Hematopoietic multipotent progenitor cell treated with erythropoietin and hydrocortisone succinate and interleukin-3 and kit ligand, for 4 days (in vitro differentiated cells): ENCODE data around the gene BBS9.
"Not testable (repeated sequence)": the region's sequence is repeated elsewhere in the genome, so short reads cannot be mapped to it uniquely, and the experiment has no call there.

Source experiments
- DNase-seq: peaks from one replicate; pipeline ENCODE4 v3.0.0-alpha.2; 2015

BBS9 gene

DNA sequence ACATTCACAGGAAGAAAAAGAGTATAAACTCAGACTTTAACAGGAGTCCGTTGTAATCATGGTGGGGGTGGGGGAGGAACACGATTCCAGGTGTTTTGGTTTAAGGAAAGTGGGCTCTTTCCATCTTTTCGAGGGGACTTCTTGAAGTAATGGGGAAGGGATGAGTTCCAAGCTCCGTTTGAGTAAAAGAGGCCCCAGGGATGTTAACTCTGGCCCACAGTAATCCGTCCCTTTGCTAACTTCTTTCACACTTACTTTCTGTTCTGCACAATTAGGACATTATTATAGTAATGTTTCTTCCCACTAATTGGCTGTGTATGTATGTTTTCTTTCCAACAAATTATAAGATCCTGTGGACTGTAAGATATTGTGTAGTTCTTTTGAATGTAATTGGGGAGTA, 374.4 kb downstream of the BBS9 start:
- no peak for DNase-seq

DNA sequence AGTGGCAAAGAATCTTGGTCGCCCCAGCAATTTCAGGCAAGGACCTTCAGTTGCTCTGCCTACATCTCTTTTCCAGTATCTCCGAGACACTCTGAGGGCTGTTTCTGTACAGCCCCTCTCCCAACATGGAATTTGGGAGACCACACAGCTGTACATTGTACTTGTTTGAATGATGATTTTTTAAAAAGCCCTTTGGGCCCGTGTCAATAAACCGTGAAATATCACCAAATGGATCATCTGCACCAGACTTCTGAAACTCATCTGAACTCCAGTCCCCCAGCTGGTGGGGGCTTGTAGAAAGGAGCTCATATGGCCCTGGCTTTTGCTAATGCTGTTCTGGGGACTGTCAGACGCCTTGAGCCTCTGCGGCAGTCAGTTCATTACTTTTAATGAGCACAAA, 374.9 kb downstream of the BBS9 start:
- DNase-seq, result no peak

DNA sequence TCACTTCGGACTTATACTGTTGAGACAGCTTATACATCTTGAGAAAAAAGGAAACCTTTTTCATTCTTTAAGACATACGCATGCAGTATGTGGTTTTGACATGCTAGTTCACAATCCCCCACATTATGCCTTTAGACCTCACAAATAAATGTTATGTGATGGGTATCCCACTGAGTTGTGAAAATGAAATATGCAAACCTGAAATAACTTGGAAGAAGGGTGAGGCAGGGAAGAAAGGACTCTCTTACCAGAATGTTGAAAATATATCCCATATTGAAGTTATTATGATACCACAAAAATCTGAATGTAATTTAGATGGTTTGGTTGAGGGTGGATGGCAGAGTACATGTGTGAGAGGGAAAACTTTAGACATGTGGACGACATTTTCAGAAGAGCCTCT, 379.8 kb downstream of the BBS9 start:
- DNase-seq, result no peak

DNA sequence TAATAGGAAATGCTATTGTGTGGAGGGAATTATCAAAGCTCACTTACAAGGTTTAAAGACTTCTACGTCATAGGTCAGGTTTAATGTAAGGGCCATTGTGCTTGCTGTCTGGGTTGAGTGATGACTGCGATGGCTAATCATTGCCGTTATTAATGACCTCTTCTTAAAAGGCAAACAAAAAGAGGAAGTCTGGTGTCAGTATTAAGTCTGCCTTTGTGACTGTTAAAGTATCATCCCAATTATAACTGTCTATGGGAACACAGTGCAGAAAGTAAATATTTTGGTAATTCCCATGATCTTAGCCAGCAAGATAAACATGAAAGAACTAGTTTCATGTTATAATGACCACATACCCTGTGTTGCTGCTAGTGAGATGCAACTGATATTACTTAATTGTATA, 382.4 kb downstream of the BBS9 start:
- peak; percentile 8 for DNase-seq

- peak; percentile 27 for DNase-seq
Observed at GRCh38 chr7:33516568-33516967, 387.2 kb downstream of the BBS9 start.

GRCh38 chr7:33517191-33517590, 387.8 kb downstream of the BBS9 start:
- DNase-seq, result no peak

DNA sequence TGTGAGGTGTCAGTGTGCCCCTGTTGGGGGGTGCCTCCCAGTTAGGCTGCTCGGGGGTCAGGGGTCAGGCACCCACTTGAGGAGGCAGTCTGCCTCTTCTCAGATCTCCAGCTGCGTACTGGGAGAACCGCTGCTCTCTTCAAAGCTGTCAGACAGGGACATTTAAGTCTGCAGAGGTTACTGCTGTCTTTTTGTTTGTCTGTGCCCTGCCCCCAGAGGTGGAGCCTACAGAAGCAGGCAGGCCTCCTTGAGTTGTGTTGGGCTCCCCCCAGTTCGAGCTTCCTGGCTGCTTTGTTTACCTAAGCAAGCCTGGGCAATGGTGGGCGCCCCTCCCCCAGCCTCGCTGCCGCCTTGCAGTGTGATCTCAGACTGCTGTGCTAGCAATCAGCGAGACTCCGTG, 397.6 kb downstream of the BBS9 start:
- DNase-seq, result not testable (repeated sequence)

DNA sequence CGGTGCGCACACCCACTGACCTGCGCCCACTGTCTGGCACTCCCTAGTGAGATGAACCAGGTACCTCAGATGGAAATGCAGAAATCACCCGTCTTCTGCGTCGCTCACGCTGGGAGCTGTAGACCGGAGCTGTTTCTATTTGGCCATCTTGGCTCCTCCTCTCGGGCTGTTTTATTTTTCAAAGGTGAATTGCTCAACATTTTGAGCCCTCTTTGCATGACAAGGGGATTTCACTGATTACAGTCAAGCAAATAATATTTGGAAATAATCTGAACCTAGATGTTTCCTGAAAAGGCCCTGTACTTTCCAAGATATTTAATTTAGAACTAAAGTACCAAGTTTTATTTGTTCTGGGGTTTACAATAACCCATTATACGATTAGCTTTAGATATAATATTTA, 398.2 kb downstream of the BBS9 start:
- not testable (repeated sequence) for DNase-seq

DNA sequence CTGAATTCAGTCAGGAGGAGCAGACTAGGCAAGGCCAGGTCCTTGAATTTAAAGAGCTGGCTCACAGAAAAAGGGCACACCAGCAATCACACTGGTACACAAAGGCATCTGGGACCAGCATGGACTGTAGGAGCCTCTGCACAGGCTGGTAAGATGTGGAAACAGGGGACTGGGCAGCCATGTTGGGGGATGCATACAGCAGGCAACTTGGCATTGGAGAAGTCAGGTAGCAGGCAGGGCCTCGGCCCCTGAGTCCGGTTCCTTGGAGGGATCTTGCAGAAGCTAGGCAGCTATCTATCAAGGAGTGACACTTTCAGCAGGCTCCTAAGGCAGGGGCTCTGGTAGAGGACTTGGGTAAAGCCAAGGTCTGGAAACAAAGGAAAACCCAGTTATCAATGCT, 399.7 kb downstream of the BBS9 start:
- no peak for DNase-seq

DNA sequence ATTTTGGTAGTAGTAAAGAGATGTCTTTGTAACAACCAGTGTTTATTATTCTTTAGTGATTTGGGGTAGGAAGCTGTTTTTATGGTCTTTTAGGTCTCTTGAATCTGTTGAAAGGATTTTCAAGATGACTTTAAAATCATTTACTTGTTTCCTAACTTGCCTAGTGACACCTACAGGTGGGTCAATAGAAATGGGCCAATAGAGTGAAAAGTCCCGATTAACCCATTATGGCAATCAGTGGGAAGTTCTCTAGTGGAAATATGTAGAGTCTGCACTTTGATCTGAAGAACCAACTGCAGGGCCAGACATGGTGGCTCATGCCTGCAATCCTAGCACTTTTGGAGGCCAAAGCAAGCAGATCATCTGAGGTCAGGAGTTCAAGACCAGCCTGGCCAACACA, 401.3 kb downstream of the BBS9 start:
- no peak for DNase-seq

DNA sequence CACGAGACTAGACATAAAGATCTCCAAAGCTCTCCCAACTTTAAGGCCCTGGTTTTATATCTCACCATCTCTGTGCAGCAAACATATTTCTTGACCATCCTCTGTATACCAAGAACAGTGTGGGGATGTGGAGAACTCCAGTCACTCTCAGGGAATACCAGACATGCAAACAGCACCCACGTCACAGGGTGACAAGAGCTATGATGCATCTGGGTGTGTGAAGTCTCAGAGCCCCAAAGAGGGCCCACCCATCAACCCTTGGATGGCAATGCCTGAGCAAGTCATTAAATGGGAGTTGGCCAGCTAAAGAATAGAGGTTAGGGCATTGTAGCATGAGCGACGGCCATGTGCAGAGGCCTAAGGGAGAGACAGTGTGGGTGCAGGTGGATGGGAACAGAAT, 402.5 kb downstream of the BBS9 start:
- no peak for DNase-seq

- peak; percentile 8 for DNase-seq
Observed at GRCh38 chr7:33534833-33535232, 405.5 kb downstream of the BBS9 start.

DNA sequence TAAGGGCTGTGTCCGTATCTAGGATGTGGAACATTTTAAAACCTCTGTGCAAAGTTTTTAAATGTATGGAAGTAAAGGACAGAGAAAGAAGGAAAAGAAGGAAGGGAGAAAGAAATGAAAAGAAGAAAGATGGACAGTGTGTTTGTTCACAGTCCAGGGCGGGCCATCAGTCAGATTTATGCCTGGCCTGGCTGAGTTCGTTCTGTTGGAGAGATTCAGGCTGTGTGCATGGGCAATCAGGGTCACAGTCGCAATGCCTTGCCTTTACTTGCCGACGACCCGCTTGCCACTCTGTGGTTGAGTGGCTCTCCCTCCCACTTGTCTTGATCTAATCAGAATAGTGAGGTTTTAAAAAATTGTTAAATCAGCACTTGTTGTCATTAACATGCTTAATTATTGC, 406.6 kb downstream of the BBS9 start:
- no peak for DNase-seq

- DNase-seq, result no peak
Observed at GRCh38 chr7:33536398-33537103, 407.2 kb downstream of the BBS9 start.

- no peak for DNase-seq
Observed at GRCh38 chr7:33537104-33537477, 407.7 kb downstream of the BBS9 start.

DNA sequence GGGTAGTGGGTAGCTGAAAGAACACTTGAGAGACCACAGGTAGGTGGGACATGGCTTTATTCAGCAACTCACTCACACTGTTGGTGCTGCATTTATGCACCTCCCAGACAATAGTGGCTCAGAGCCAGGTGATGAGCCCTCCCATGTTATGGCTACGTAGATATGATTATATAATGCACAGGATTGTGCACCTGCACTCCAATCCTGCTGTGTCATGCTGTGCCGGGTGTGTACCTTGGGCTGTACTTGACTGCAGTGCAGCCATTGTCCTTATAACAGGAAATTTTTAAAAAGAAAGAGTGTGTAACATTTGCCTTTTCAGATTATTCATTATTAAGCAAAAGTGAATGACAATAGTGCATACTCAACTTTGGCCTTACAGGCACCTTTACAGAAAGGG, 409.8 kb downstream of the BBS9 start:
- DNase-seq, result no peak

DNA sequence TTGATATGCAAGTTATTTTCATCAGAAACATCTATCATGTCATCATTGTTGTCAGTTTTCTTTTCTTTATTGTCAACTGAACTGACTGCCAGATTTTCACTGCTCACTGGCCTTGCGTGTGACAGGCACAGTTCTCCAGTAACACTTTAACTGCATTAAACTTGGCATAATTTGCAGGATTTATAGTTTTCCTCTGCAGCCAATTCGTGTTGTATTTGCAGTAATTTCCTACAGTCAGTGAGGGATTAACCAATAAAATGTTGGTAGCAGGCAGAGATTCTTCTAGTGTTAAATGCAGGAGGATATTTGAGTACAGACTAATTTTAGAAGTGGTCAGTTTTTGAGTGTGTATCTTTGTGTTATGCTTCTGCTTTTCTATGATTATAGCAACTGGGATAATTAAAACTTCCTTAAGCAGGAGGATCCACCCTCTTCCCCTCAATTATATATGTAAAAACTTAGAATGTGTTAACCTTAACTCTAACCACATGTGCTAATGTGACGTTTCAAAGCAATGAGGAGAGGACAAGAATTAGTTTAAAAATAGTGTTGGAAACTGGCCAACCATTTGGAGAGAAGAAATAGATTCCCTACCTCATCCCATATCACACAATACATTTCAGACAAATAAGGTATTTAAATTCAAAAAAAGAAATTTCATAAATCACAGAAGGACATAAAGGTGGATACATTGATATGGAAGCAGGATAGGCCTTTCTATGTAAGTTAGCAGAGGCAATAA, 410.5 kb downstream of the BBS9 start:
- no peak for DNase-seq

- no peak for DNase-seq
Observed at GRCh38 chr7:33547880-33548279, 418.5 kb downstream of the BBS9 start.

GRCh38 chr7:33550363-33550762, 421.0 kb downstream of the BBS9 start:
- no peak for DNase-seq

- DNase-seq, result no peak
Observed at GRCh38 chr7:33550979-33551378, 421.6 kb downstream of the BBS9 start.

- DNase-seq, result no peak
Observed at GRCh38 chr7:33554046-33554445, 424.7 kb downstream of the BBS9 start.

DNA sequence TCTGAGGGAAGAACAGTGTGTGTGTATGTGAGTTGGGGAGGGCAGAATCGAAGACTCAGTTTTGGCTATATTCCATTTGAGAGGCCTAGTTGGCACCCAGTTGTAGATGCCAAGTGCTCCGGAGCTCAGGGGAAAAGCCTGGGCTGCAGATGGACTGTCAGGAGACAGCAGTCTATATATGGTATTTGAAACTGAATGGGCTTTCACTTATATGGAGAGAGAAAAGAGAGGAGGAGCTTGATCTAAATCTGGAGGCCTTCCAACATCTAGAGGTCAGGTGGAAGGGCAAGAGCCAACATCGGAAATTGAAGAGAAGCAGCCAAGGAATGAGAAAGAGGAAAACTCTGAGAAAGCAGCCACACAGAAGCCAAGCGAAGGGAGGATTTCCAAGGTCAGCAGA, 425.2 kb downstream of the BBS9 start:
- DNase-seq, result no peak

DNA sequence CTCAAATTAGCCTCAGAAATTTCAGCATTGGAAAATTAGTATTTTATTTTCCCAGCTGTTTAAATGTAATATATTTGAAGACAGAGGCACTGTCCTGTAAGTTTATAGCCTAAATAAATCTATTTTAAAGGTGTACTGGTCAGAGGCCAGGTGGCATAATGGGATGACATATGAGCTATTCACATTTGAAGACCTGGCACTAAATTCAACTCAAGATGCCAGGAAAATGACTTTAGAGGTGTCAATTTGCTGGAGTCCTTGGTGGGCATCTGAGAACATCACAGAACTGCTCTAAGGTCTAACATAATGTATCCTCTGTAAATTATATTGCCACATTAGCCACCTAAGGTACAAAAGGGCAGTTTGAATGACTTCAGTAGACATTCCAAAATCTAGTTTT, 427.1 kb downstream of the BBS9 start:
- DNase-seq, result no peak

- DNase-seq, result no peak
Observed at GRCh38 chr7:33558549-33559323, 429.4 kb downstream of the BBS9 start.
